HepG2 (cell line): ENCODE data around the gene NOTUM. TPM values are rescaled to one million over a fixed set of nuclear protein-coding genes. Genes with fewer than 3 reads are reported as not detected.

Experiments
- CCAR2 ChIP-seq: fragments of 200-400 bp; formaldehyde crosslinking; optimal IDR thresholded peaks from 2 replicates; pipeline ENCODE3; 2018; ENCODE audit warnings: low read depth, mild to moderate bottlenecking, low read length, moderate library complexity
- CHD2 ChIP-seq: IDR thresholded peaks from 2 replicates; pipeline ENCODE4 v1.6.1; 2011; ENCODE audit warnings: low read depth, low read length, improper control_type of control experiment
- ELF1 ChIP-seq: sonication (generic); formaldehyde crosslinking; IDR thresholded peaks from 2 replicates; pipeline ENCODE4 v1.4.0; 2020; ENCODE audit warnings: missing genetic modification reagents
- ELK4 ChIP-seq: sonication (generic); formaldehyde crosslinking; IDR thresholded peaks from 2 replicates; pipeline ENCODE4 v1.9.0; 2021; ENCODE audit warnings: missing genetic modification reagents, borderline replicate concordance
- EP300 ChIP-seq, 3 experiments: sonication (generic) in 1 of 3; formaldehyde crosslinking in 1 of 3; IDR thresholded peaks; 2 replicates each; pipeline versions ENCODE4 v1.5.1 to v1.6.1; 2011 to 2020; ENCODE audit warnings: low read depth in 2 of 3, low read length in 2 of 3, borderline replicate concordance in 1 of 3, improper control_type of control experiment in 1 of 3, mild to moderate bottlenecking in 1 of 3, missing genetic modification reagents in 1 of 3, moderate library complexity in 1 of 3
- FOXA3 ChIP-seq: IDR thresholded peaks from 2 replicates; pipeline ENCODE4 v1.6.1; 2016; ENCODE audit warnings: missing genetic modification reagents, missing compliant biosample characterization
- FOXO1 ChIP-seq: sonication (generic); formaldehyde crosslinking; IDR thresholded peaks from 2 replicates; pipeline ENCODE4 v1.4.0; 2020; ENCODE audit warnings: missing genetic modification reagents
- KDM2A ChIP-seq: sonication (generic); formaldehyde crosslinking; IDR thresholded peaks from 2 replicates; pipeline ENCODE4 v1.4.0; 2020; ENCODE audit warnings: low read depth, missing genetic modification reagents, borderline replicate concordance
- NFYC ChIP-seq: IDR thresholded peaks from 2 replicates; pipeline ENCODE4 v1.6.1; 2016; ENCODE audit warnings: missing genetic modification reagents, missing compliant biosample characterization
- NR2C2 ChIP-seq: sonication (generic); formaldehyde crosslinking; IDR thresholded peaks from 2 replicates; pipeline ENCODE4 v1.4.0; 2020; ENCODE audit warnings: missing genetic modification reagents, mild to moderate bottlenecking, moderate library complexity, borderline replicate concordance
- STAG1 ChIP-seq: sonication (generic); formaldehyde crosslinking; IDR thresholded peaks from 2 replicates; pipeline ENCODE4 v1.4.0; 2020; ENCODE audit warnings: missing genetic modification reagents
- STAT6 ChIP-seq: sonication (generic); formaldehyde crosslinking; IDR thresholded peaks from 2 replicates; pipeline ENCODE4 v1.4.0; 2020; ENCODE audit warnings: missing genetic modification reagents, mild to moderate bottlenecking, borderline replicate concordance
- ZNF639 ChIP-seq: conservative IDR thresholded peaks from 2 replicates; pipeline ENCODE4 v1.6.1; 2018; ENCODE audit warnings: missing genetic modification reagents
- ZNF800 ChIP-seq: sonication (generic); formaldehyde crosslinking; IDR thresholded peaks from 2 replicates; pipeline ENCODE4 v1.4.0; 2020; ENCODE audit warnings: missing genetic modification reagents
- ZSCAN22 ChIP-seq: sonication (generic); formaldehyde crosslinking; IDR thresholded peaks from 2 replicates; pipeline ENCODE4 v1.4.0; 2020; ENCODE audit warnings: mild to moderate bottlenecking, missing genetic modification reagents
- polyA plus RNA-seq, 8 experiments: library from polyadenylated mRNA; depleted of rRNA in 3 of 8; stranded (reverse) in 7 of 8; unstranded in 1 of 8; fragments of >200 nt; fragmentation: Illumina TruSeq in 4 of 8; extraction: Trizol in 4 of 8; gene quantifications; 2 replicates each; pipeline versions ENCODE4 v1.2.1 to v1.2.3, GENCODE V29; 2011 to 2016; ENCODE audit warnings: low read depth in 4 of 8, missing spikeins in 1 of 8, mixed read lengths in 1 of 8; ENCODE audit not compliant: insufficient read depth in 1 of 8
- total RNA-seq, 5 experiments: library from RNA; depleted of rRNA; stranded (reverse); fragments of >200 nt; fragmentation: Illumina TruSeq; extraction: Trizol; gene quantifications; 2 replicates each; pipeline ENCODE4 v1.2.3, GENCODE V29; 2016; ENCODE audit warnings: low read depth in 1 of 5
- TF ChIP-seq, protein P1 (sequence below): IDR thresholded peaks from 2 replicates; pipeline ENCODE4 v1.6.1; 2016; ENCODE audit warnings: low read depth, borderline replicate concordance
- TF ChIP-seq, protein P2 (sequence below): sonication (generic); formaldehyde crosslinking; IDR thresholded peaks from 2 replicates; pipeline ENCODE4 v1.4.0; 2020; ENCODE audit warnings: missing genetic modification reagents, borderline replicate concordance

Gene NOTUM
- total and polyA plus RNA-seq, 2 of the 13 experiments (the other 11 are each of a cell fraction or from before 2014, with no cell fraction given): 150 to 160 TPM

- TF ChIP-seq STAG1 (CRISPR knock-in tag): peak; percentile 54
- TF ChIP-seq CCAR2: no peak
- TF ChIP-seq NR2C2 (CRISPR knock-in tag): no peak
- no peak for TF ChIP-seq ELK4 (CRISPR knock-in tag)
- TF ChIP-seq CHD2: peak; percentile 56; the same call in 1 of the 2 replicates
- TF ChIP-seq, protein P1, sequence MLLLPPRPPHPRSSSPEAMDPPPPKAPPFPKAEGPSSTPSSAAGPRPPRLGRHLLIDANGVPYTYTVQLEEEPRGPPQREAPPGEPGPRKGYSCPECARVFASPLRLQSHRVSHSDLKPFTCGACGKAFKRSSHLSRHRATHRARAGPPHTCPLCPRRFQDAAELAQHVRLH (CRISPR knock-in tag): 0 out of 2 replicates have a peak, but pooled peaks have one; percentile 12
- 0 out of 2 replicates have a peak, but pooled peaks have one; percentile 21 for TF ChIP-seq STAT6
- no peak for TF ChIP-seq ZNF639 (CRISPR knock-in tag)
- TF ChIP-seq FOXO1 (CRISPR knock-in tag): no peak; the same call in 1 of the 2 replicates
- no peak; the same call in 1 of the 2 replicates for TF ChIP-seq ZSCAN22 (CRISPR knock-in tag)
- TF ChIP-seq, protein P2, sequence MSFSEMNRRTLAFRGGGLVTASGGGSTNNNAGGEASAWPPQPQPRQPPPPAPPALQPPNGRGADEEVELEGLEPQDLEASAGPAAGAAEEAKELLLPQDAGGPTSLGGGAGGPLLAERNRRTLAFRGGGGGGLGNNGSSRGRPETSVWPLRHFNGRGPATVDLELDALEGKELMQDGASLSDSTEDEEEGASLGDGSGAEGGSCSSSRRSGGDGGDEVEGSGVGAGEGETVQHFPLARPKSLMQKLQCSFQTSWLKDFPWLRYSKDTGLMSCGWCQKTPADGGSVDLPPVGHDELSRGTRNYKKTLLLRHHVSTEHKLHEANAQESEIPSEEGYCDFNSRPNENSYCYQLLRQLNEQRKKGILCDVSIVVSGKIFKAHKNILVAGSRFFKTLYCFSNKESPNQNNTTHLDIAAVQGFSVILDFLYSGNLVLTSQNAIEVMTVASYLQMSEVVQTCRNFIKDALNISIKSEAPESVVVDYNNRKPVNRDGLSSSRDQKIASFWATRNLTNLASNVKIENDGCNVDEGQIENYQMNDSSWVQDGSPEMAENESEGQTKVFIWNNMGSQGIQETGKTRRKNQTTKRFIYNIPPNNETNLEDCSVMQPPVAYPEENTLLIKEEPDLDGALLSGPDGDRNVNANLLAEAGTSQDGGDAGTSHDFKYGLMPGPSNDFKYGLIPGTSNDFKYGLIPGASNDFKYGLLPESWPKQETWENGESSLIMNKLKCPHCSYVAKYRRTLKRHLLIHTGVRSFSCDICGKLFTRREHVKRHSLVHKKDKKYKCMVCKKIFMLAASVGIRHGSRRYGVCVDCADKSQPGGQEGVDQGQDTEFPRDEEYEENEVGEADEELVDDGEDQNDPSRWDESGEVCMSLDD (CRISPR knock-in tag): 0 out of 2 replicates have a peak, but pooled peaks have one; percentile 3
- no peak; the same call in 1 of the 2 replicates for TF ChIP-seq NFYC
- no peak for TF ChIP-seq EP300 (IDR thresholded peaks at IDR 0.05; ENCODE audit: low read depth in 2 of 2, low read length in 2 of 2)
- TF ChIP-seq EP300 (CRISPR knock-in tag; IDR thresholded peaks at IDR 0.05; ENCODE audit: borderline replicate concordance): peak; percentile 26; the same call in 1 of the 2 replicates
- TF ChIP-seq ZNF800: no peak
- TF ChIP-seq FOXA3 (CRISPR knock-in tag): peak; percentile 52
- TF ChIP-seq KDM2A: peak; percentile 54; the same call in 1 of the 2 replicates
- TF ChIP-seq ELF1 (CRISPR knock-in tag): peak; percentile 39; the same call in 1 of the 2 replicates
Observed at GRCh38 chr17:81995463-81996231, 34.7 kb upstream of the NOTUM start (continued).
